ENCODE measurements around the gene CTRL.

- TF ChIP-seq CTCF (IDR thresholded peaks at IDR 0.05) (no peak), POLR2A (IDR thresholded peaks at IDR 0.05) (no peak), POLR2AphosphoS5 (IDR thresholded peaks at IDR 0.05) (no peak)
Measured at GRCh38 chr16:67957622-67958021, 26.0 kb upstream of the CTRL start.

All from prostate gland (tissue), 2 donors.